Neural cell (in vitro differentiated cells): ENCODE data around the gene SWI5.

Experiments used
- CTCF ChIP-seq: fragments of 450-650 bp; IDR thresholded peaks from 2 replicates; pipeline ENCODE4 v1.5.1; 2014; ENCODE audit warnings: antibody characterized with exemption, mild to moderate bottlenecking, moderate library complexity; ENCODE audit not compliant: poor library complexity, severe bottlenecking
- EP300 ChIP-seq: fragments of 450-650 bp; conservative IDR thresholded peaks from 2 replicates; pipeline ENCODE4 v1.6.1; 2014; ENCODE audit warnings: antibody characterized with exemption, mild to moderate bottlenecking, moderate library complexity; ENCODE audit not compliant: poor library complexity, severe bottlenecking
- EZH2 ChIP-seq: fragments of 200-600, 300-800 bp; shearing (Covaris generic), sonication (generic); IDR thresholded peaks from 2 replicates; pipeline ENCODE4 v1.6.1; 2014; ENCODE audit warnings: antibody characterized with exemption, low read length, borderline replicate concordance, mild to moderate bottlenecking; ENCODE audit not compliant: insufficient read depth, poor library complexity, severe bottlenecking
- MXI1 ChIP-seq: fragments of 450-650 bp; conservative IDR thresholded peaks from 2 replicates; pipeline ENCODE4 v1.6.1; 2014; ENCODE audit warnings: antibody characterized with exemption, mild to moderate bottlenecking; ENCODE audit not compliant: poor library complexity, severe bottlenecking
- POLR2AphosphoS5 ChIP-seq: IDR thresholded peaks from 2 replicates; pipeline ENCODE4 v1.6.1; 2012
- RAD21 ChIP-seq: fragments of 450-650 bp; conservative IDR thresholded peaks from 2 replicates; pipeline ENCODE4 v1.6.1; 2014; ENCODE audit warnings: antibody characterized with exemption, mild to moderate bottlenecking, moderate library complexity
- REST ChIP-seq: IDR thresholded peaks from 2 replicates; pipeline ENCODE4 v1.6.1; 2012; ENCODE audit warnings: borderline replicate concordance
- SMC3 ChIP-seq: fragments of 450-650 bp; conservative IDR thresholded peaks from 2 replicates; pipeline ENCODE4 v1.6.1; 2014; ENCODE audit warnings: antibody characterized with exemption, mild to moderate bottlenecking, moderate library complexity; ENCODE audit not compliant: poor library complexity
- TAF1 ChIP-seq: IDR thresholded peaks from 2 replicates; pipeline ENCODE4 v1.6.1; 2012; ENCODE audit warnings: low read depth

DNA sequence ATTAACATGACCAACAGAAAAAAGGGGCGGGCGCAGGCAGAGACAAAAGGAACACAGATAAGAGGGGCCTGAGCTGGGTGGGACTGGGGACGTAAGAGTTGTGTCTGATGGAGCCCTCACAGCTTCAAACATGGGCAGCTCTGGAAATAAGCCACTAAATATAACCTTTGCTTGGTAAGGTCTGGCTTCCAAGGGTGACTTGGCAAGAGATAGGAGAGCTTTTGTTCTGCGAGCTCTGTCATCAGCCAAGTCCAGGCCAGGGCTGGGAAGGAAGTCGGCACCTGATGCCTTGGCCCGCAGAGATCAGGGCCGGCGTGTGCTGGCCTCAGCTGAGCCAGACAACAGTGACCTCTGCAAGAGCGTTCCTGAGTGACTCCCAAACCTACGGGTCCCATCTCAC lies 34.4 kb downstream of the SWI5 start:
- TF ChIP-seq REST (no peak), CTCF (no peak), RAD21 (no peak), TAF1 (no peak), POLR2AphosphoS5 (no peak), EZH2 (no peak), MXI1 (no peak), SMC3 (no peak), EP300 (no peak)
